HepG2 (cell line): ENCODE results near the gene ZWILCH. TPM values are rescaled to one million over a fixed set of nuclear protein-coding genes. Genes with fewer than 3 reads are reported as not detected.

Source experiments
- ARNT2 ChIP-seq: sonication (generic); formaldehyde crosslinking; IDR thresholded peaks from 2 replicates; pipeline ENCODE4 v1.8.0; 2022; ENCODE audit warnings: mild to moderate bottlenecking, low read depth, missing genetic modification reagents, moderate library complexity
- CREM ChIP-seq, 2 experiments: sonication (generic) in 1 of 2; formaldehyde crosslinking in 1 of 2; IDR thresholded peaks; 2 replicates each; pipeline versions ENCODE4 v1.4.0 to v1.6.1; 2016 to 2020; ENCODE audit warnings: antibody characterized with exemption in 1 of 2, mild to moderate bottlenecking in 1 of 2, missing genetic modification reagents in 1 of 2
- FOXP1 ChIP-seq, 2 experiments: fragments of 450-650 bp in 1 of 2; IDR thresholded peaks; 2 replicates each; pipeline ENCODE4 v1.6.1; 2017 to 2018; ENCODE audit warnings: antibody characterized with exemption in 1 of 2
- FUBP1 ChIP-seq: sonication (generic); formaldehyde crosslinking; IDR thresholded peaks from 2 replicates; pipeline ENCODE4 v1.5.1; 2020; ENCODE audit warnings: missing genetic modification reagents, mild to moderate bottlenecking, borderline replicate concordance
- HNF1A ChIP-seq, 2 experiments: sonication (generic) in 1 of 2; formaldehyde crosslinking in 1 of 2; IDR thresholded peaks; 2 replicates each; pipeline versions ENCODE4 v1.4.0 to v1.6.1; 2016 to 2020; ENCODE audit warnings: borderline replicate concordance in 1 of 2, low read depth in 1 of 2, mild to moderate bottlenecking in 1 of 2, missing genetic modification reagents in 1 of 2
- PBX2 ChIP-seq: IDR thresholded peaks from 2 replicates; pipeline ENCODE4 v1.6.1; 2016; ENCODE audit warnings: control low read depth
- SRY ChIP-seq: sonication (generic); formaldehyde crosslinking; IDR thresholded peaks from 2 replicates; pipeline ENCODE4 v1.8.0; 2022; ENCODE audit warnings: mild to moderate bottlenecking, missing genetic modification reagents
- TCF7L2 ChIP-seq: IDR thresholded peaks from 2 replicates; pipeline ENCODE4 v1.6.1; 2011; ENCODE audit warnings: mild to moderate bottlenecking, low read depth, low read length, moderate library complexity
- TMF1 ChIP-seq: sonication (generic); formaldehyde crosslinking; IDR thresholded peaks from 2 replicates; pipeline ENCODE4 v1.8.1; 2022; ENCODE audit warnings: low read depth, missing genetic modification reagents
- ZBTB25 ChIP-seq: IDR thresholded peaks from 2 replicates; pipeline ENCODE4 v1.6.1; 2018; ENCODE audit warnings: missing genetic modification reagents
- ZFP91 ChIP-seq: sonication (generic); formaldehyde crosslinking; IDR thresholded peaks from 2 replicates; pipeline ENCODE4 v1.9.0; 2022; ENCODE audit warnings: missing genetic modification reagents, mild to moderate bottlenecking, borderline replicate concordance
- ZKSCAN5 ChIP-seq: sonication (generic); formaldehyde crosslinking; IDR thresholded peaks from 2 replicates; pipeline ENCODE4 v1.5.1; 2020; ENCODE audit warnings: mild to moderate bottlenecking, missing genetic modification reagents
- ZNF333 ChIP-seq: sonication (generic); formaldehyde crosslinking; IDR thresholded peaks from 2 replicates; pipeline ENCODE4 v1.4.0; 2020; ENCODE audit warnings: mild to moderate bottlenecking, missing genetic modification reagents, borderline replicate concordance
- ZNF550 ChIP-seq: sonication (generic); formaldehyde crosslinking; IDR thresholded peaks from 2 replicates; pipeline ENCODE4 v1.4.0; 2020; ENCODE audit warnings: mild to moderate bottlenecking, missing genetic modification reagents, borderline replicate concordance
- ZNF558 ChIP-seq: sonication (generic); formaldehyde crosslinking; IDR thresholded peaks from 2 replicates; pipeline ENCODE4 v1.9.0; 2022; ENCODE audit warnings: mild to moderate bottlenecking, missing genetic modification reagents, borderline replicate concordance
- ZNF660 ChIP-seq: sonication (generic); formaldehyde crosslinking; IDR thresholded peaks from 2 replicates; pipeline ENCODE4 v1.5.1; 2020; ENCODE audit warnings: mild to moderate bottlenecking, low read depth, missing genetic modification reagents, borderline replicate concordance
- polyA plus RNA-seq, 8 experiments: library from polyadenylated mRNA; depleted of rRNA in 3 of 8; stranded (reverse) in 7 of 8; unstranded in 1 of 8; fragments of >200 nt; fragmentation: Illumina TruSeq in 4 of 8; extraction: Trizol in 4 of 8; gene quantifications; 2 replicates each; pipeline versions ENCODE4 v1.2.1 to v1.2.3, GENCODE V29; 2011 to 2016; ENCODE audit warnings: low read depth in 4 of 8, missing spikeins in 1 of 8, mixed read lengths in 1 of 8; ENCODE audit not compliant: insufficient read depth in 1 of 8
- total RNA-seq, 5 experiments: library from RNA; depleted of rRNA; stranded (reverse); fragments of >200 nt; fragmentation: Illumina TruSeq; extraction: Trizol; gene quantifications; 2 replicates each; pipeline ENCODE4 v1.2.3, GENCODE V29; 2016; ENCODE audit warnings: low read depth in 1 of 5

Gene ZWILCH
- total and polyA plus RNA-seq, 2 of the 13 experiments (the other 11 are each of a cell fraction or from before 2014, with no cell fraction given), result 9.5 to 27.8 TPM

- TF ChIP-seq CREM (IDR thresholded peaks at IDR 0.05) (peak; percentile 97), CREM (CRISPR knock-in tag; IDR thresholded peaks at IDR 0.05) (peak; percentile 69), TCF7L2 (no peak), HNF1A (IDR thresholded peaks at IDR 0.05; ENCODE audit: low read depth) (no peak), HNF1A (CRISPR knock-in tag; IDR thresholded peaks at IDR 0.05; ENCODE audit: borderline replicate concordance) (peak; percentile 56; the same call in 1 of the 2 replicates), PBX2 (CRISPR knock-in tag) (no peak), ZFP91 (CRISPR knock-in tag) (peak; percentile 90), SRY (no peak), ZNF660 (CRISPR knock-in tag) (no peak; the same call in 1 of the 2 replicates), ZKSCAN5 (no peak), ZNF333 (CRISPR knock-in tag) (peak; percentile 27; the same call in 1 of the 2 replicates), ZBTB25 (CRISPR knock-in tag) (0 out of 2 replicates have a peak, but pooled peaks have one; percentile 51), ZNF558 (CRISPR knock-in tag) (peak; percentile 33; the same call in 1 of the 2 replicates), FUBP1 (no peak; the same call in 1 of the 2 replicates), FOXP1 (IDR thresholded peaks at IDR 0.05) (no peak), FOXP1 (CRISPR knock-in tag; IDR thresholded peaks at IDR 0.05) (no peak), ARNT2 (CRISPR knock-in tag) (peak; percentile 86), ZNF550 (CRISPR knock-in tag) (no peak; the same call in 1 of the 2 replicates), TMF1 (no peak)
Observed at GRCh38 chr15:66497502-66498455, 7.3 kb upstream of the ZWILCH start, which contains the start of gene SNAPC5 (continued).
